Measurements from ENCODE around the gene KBTBD4. TPM values are rescaled to one million over a fixed set of nuclear protein-coding genes. Genes with fewer than 3 reads are reported as not detected.
"Not testable (repeated sequence)": the region's sequence is repeated elsewhere in the genome, so short reads cannot be mapped to it uniquely, and the experiment has no call there.

Gene KBTBD4
- polyA plus RNA-seq, 1 donor = 27.2 TPM

DNA sequence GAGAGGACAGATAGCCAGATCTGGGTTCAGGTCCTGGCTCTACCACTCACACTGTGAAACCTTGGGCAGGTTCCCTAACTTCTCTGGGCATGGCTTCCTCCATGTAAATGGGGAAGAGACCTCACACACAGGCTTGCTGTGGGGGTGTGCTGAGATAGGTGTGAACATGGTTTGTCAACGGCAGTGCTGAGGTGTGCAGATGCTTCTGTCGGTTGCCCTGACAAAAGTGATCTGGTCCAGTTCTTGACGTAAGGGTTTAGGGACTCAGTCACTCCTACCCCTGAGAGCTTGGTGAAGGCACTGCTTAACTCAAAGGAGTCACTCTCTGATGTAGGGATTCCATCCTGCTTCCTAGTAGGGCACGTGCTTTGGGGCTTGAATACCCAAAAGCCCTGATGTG is 13.5 kb upstream of the KBTBD4 start:
- no peak for DNase-seq

GRCh38 chr11:47591764-47592163 is 13.0 kb upstream of the KBTBD4 start:
- DNase-seq = no peak

DNA sequence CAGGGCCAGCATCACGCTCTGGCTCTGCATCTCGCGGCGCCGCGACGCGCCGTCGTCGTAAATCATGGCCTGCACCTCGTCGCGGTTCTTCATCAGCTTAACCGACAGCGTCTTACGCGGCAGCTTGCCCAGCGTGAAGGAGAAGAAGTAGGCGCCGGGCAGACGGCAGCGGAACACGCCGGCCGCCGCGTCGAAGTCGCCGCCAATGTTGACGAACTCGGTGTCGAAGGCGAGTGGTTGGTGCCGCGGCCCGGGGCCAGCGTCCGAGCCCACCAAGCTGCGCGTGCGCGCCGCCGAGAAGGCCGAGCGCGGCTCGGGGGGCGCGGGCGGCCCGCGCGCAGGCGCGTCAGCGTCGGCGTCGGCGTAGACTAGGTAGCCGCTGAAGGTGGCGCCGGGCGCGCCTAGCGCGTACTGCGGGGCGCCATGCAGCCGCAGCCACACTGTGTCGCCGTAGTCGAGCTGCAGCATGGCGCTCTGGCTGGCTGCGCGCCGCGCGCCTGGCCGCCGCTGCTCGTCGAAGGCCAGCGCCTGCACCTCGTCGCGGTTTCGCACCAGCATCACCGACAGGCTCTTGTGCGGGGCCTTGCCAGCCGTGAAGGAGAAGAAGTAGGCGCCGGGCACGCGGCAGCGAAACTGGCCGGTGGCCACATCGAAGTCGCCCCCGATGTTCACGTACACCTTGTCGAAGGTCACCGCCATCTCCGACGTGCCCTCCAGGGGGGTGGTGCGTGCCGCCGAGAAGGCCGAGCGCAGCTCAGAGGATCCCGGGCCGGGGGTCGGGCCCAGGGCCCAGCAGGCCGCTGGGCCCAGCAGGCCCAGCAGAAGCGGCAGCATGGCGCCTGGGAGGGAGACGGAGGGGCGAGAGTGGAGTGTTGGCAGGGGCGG is 11.4 kb upstream of the KBTBD4 start:
- DNase-seq = no peak

DNA sequence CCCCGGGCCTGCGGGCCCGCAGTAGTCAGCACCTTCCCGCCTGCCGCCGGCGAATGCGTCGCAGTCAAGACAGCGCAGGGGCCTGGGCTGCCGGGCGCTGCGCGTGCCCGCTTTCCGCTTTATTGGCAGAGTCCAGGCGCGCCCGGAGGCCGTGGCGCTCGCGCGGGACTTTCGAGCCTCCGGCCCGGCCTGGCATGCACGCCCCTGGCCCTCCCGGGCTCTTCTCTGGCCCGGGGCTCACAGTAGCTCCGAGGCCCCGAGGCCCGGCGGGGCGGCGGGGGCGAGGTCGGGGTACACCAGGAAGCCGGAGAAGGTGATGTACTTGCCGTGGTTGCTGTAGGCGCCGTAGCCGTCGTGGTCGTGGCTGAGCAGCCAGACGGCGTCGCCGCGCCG is 10.8 kb upstream of the KBTBD4 start:
- DNase-seq = no peak

DNA sequence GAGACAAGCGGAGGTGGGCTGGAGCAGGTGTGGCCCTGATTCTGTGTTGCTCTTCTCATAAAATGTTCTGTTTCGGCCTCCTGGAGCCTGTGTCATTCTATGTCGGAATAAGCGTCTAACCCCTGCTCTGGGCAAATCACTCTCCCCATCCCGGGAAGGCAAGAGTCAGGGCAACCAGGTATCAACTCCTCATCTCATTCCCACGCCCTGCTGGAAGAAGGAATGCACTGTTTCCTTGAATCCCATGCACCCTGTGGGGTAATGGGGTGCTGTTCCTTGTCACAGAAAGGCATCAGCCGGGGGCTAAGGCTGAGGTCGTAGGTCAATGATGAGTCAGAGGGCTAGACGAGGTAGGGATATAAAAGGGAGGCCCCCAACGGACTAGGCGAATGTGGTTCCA is 10.3 kb upstream of the KBTBD4 start:
- DNase-seq = no peak

DNA sequence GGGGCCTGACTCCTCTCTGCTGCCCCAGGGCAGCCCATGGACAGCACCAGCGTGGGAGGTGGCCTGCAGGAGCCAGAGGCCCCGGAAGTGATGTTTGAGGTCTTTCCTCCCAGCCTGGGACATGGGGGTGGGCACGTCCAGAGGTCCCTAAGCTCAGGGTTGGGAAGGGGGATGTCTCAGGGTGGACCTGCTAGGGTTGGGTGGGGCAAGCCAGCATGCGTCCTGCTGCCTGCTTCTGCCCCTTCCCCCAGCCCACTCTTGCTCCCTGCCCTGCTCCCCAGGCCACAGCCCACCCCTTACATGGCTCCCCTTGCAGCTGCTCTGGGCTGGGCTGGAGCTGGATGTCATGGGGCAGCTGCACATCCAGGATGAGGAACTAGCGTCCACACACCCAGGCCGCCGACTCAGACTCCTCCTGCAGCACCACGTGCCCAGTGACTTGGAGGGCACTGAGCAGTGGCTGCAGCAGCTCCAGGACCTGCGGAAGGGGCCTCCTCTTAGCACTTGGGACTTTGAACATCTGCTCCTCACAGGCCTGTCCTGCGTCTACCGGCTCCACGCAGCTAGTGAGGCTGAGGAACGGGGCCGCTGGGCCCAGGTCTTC is 9.1 kb upstream of the KBTBD4 start:
- DNase-seq = no peak

DNA sequence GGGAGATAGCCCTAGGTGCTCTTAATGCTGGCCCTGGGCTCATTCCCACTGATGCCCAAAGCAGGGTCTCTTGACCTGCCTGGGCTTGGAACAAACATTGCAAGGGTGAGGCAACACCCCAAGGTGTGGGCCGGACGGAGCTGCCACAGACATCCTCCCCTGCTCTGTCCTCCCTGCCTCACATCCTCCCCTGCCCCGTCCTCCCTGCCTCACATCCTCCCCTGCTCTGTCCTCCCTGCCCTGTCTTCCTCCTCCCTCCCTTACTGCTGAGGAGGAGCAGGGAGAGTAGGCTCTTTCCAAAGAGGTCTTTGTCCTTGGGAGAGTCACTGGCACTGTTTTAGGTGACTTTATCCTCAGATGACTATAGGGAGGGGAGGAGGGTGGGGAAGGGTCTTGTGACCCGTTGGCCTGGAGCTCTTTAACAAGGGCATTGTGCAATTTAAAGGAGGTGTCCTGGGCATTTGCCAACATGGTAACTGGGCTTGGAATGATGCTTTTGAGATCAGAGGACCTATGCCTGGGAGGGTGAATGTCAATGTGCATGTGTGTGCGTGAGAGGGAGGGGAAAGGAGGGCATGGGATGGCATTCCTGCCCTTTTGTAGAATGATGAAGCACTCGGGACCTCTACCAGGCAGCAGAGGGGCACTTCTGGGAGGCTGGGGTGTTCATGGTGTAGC is 8.4 kb upstream of the KBTBD4 start:
- DNase-seq = no peak

GRCh38 chr11:47586098-47586855 is 7.5 kb upstream of the KBTBD4 start, which contains the start of gene FAM180B:
Gene FAM180B (plus strand): TSS chr11:47586678. CDS start chr11:47586769, 91 bp downstream.
- DNase-seq = no peak

- no peak for DNase-seq
These were observed 5.1 kb upstream of the KBTBD4 start for GRCh38 chr11:47583844-47584243.

- DNase-seq = no peak
These were observed 1.2 kb downstream of the KBTBD4 start for GRCh38 chr11:47577460-47578041.

GRCh38 chr11:47573321-47573720 is 5.4 kb downstream of the KBTBD4 start:
- no peak for DNase-seq

DNA sequence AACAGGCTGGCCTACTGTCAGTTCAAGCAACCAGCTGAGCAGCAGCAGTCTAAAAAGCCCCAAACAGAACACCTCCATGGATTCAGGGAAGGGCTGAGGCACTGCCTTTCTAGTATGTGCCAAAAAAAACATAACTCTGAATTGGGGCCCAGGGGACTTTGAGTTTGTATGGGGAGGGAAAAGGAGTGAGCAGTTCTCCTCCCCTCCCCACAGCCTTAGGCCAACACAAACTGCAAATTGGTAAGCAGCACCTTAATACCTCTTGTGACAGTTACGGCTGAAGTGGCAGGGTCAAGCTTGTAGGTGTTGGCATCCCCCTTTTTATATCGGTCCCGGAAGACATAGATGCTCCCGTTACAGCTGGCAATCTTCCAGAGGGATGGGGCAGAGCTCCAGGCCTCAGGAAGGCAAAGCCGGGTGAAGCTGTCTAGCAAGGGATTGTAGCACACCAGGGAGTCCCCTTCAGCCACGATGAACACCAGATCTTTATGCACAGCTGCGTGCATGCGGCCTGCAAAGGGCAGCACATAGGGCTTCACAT is 6.0 kb downstream of the KBTBD4 start:
- no peak for DNase-seq

GRCh38 chr11:47571895-47572294 is 6.9 kb downstream of the KBTBD4 start:
- DNase-seq = no peak

DNA sequence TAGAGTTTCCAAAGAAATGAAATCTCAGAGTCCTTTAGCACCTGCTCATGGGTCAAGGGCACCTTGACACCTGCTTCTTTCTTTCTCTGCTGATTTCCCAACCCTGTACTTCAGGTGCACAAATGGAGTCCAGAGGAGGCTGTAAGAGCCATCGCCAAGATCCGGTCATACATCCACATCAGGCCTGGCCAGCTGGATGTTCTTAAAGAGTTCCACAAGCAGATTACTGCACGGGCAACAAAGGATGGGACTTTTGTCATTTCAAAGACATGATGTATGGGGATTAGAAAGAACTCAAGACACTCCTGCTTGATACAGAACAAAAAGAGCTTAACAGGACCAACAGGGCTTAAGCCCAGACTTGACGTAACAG is 7.4 kb downstream of the KBTBD4 start:
- no peak for DNase-seq

DNA sequence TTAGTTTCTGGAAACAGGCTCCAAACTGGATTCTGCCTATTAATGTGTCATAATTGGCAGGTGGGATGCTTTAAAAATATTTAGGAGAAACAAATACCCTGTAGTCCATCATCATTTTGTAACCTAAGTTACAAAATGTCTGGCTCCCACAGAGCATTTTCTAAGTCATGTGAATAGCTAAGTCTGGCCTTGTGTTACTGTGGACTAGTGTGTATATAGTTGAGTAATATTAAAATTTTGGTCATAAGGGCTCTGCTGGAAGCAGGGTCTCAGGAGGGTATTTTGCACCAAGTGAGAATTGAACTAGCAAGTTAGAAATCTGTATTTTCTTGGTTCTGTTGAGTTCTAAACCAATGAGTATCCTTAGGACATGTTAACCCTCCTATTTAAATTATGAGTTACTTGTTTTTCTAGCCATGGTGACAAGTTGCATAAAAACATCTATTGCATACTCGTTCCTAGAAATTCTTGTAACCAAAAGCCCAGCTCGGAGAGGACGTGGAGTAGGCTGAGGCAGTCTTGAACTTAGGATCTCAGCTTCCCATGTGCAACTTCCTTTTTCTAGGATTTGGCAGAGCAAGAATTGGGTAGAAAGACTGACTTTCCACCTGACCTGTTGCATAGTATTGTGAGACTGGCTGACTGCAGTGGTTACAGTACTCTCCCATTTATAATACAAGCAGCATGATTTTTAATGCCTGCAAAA is 8.0 kb downstream of the KBTBD4 start:
- no peak for DNase-seq

GRCh38 chr11:47569646-47570045 is 9.1 kb downstream of the KBTBD4 start:
- no peak for DNase-seq

GRCh38 chr11:47566149-47566698 is 12.5 kb downstream of the KBTBD4 start:
- no peak for DNase-seq

DNA sequence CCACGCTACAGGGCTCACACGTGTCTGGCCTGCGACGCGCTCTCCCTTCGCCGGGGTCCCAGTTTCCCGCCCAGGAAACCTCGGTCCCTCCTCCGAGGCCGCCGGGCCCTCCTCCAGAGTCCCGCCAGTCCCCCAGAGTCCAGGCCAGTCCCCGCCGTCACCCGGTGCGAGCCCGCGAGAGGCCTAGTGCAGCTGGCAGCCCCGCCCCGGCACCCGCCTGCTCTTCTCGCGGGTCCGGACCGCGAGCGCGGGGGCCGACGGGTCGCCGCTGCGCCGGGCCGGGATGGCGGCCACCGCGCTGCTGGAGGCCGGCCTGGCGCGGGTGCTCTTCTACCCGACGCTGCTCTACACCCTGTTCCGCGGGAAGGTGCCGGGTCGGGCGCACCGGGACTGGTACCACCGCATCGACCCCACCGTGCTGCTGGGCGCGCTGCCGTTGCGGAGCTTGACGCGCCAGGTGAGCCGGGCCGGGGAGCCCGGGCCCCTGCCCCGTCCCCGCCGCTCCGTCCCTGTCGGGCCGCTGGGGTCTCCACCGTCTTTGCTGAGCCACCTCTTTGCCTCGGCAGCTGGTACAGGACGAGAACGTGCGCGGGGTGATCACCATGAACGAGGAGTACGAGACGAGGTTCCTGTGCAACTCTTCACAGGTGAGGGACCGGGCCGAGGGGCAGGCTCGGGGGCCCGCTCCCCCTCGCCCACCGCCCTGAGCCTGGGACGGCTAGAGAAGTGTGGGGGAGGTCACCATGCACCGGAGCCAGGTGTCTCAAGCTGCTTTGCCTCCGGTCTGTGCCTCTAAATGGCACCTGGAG is 13.2 kb downstream of the KBTBD4 start, which contains the start of gene PTPMT1:
Gene PTPMT1, plus strand, starts transcription at position 260 of the 809 bp plus-strand sequence. Its CDS starts 24 bp downstream, at position 284.
- DNase-seq = peak; percentile 65

DNA sequence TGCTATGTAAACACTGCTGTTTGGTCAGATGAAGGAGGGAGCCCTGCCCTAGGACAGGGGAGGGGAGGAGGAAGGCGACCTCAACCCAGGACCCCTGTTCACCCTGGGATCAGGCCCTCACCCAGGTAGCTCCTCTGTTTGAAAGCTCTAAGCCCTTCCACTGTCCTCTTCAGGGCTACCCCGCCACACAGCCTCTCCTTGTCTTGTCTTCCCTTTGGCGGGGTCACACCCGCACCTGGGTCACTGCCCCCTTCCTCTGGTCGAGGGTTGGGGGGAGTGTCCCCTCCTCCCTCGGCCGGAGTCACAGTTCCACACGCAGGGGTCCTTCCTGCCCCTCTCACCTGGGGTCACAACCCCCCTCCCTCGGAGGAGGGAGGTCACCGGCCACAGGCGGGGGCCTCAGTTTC is 13.8 kb downstream of the KBTBD4 start:
- no peak for DNase-seq

DNA sequence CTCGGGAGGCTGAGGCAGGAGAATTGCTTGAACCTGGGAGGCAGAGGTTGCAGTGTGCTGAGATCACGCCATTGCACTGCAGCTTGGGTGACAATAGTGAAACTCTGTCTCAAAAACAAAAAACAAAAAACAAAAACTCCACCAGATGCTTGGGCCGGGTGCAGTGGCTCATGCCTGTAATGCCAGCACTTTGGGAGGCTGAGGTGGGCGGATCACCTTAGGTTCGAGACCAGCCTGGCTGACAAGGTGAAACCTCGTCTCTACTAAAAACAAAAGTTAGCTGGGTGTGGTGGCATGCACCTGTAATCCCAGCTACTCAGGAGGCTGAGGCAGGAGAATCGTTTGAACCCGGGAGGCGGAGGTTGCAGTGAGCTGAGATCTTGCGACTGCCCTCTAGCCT is 14.4 kb downstream of the KBTBD4 start:
- not testable (repeated sequence) for DNase-seq

Measured in left kidney (tissue), 2 donors.